Stimulated activated naive CD4-positive, alpha-beta T cell treated with Interleukin-2 at 50 U/mL for 16 hours (primary cell): ENCODE data around the gene FHIT.

Experiments
- DNase-seq: peaks from one replicate; lab custom pipeline; 2025; lab: John Stamatoyannopoulos, UW

FHIT gene

DNA sequence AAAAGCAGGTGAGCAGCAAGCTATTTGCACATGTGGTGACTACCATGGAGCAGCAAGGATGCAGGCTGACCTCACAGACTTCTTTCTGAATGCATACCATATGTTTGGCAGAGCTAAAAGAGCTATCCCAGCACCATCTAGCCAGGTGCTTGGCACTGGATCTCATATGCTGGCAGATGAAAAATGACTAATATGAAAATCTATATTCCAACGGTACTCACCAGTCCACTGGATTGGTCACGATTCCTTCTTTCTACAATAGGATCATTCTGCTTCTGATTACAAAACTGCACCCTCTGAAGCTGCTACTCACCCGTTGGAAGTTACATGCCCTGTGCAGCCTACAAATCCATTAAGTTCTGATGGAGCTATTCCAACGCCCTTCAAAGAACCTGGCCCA lies 1487.1 kb downstream of the FHIT start:
- DNase-seq, result no peak

DNA sequence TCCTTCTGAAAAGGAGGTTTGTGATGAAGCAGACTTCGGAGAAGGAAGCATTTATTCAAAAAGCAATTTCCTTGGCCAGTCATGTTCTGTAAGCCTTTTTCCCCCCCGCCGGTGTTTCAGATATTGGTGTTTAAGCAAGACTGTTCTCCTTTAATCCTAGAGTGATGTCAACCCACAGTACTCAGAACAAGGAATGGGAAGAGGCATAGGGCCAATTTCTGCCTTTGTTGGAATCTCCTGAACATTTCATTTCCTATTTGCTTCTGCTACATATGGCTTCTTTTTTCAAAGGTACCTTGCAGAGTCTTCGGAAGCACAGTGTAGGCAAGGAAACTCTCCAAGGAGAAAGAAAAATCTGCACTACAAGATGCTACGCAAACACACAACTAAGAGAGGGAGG lies 1488.3 kb downstream of the FHIT start:
- no peak for DNase-seq

DNA sequence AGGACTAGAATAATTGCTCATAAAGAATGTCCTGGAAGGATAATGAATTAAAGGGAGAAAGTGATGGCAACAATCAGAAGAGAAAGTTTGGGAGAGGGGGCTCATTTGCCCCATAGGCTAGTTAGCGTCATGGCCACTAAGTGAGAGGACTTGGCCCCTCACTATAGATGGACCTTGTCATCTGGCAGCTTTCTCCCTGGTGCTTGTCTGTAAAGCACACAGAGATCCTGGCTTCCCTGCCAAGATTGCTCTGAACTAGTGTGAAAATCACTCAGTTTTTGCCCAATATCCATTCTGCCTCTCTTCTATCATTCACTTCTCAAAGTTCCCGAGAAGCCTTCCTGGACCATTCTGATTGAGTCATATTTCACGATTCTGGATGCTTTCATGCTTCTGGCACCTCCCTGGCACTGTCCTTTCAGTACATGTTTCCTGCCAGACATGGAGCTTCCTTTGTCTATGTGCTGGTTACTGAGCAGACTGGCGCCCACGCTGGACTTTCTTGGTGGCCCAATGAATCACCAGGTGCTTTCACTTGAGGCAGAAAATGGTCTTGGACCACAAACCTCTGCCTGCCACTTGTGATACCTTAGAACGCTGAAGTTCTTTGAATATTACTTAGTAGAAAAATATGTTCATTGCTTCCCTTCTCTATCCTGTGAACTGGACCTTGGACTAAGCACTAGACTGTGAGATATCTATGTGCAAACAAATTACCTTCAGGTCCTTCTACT lies 1491.8 kb downstream of the FHIT start:
- DNase-seq, result peak; percentile 39

DNA sequence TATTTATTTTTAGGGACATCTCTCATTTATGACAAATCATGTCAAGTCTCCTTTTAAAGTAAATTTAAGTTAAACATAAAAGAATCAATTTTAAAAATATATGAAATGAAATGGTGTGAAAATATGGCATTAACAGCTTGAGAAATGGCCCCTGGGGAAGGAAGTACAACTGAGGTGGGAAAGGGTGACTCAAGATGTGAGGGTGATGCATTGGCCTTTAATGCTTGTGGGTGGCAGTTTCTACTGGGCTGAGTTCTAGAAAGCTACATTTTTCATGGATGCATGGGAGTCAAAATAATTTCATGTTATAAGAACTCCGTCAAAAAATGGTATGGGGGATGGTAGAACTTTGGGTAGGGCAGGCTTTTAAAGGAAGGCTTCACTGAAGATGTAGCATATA lies 1492.6 kb downstream of the FHIT start:
- DNase-seq, result no peak

DNA sequence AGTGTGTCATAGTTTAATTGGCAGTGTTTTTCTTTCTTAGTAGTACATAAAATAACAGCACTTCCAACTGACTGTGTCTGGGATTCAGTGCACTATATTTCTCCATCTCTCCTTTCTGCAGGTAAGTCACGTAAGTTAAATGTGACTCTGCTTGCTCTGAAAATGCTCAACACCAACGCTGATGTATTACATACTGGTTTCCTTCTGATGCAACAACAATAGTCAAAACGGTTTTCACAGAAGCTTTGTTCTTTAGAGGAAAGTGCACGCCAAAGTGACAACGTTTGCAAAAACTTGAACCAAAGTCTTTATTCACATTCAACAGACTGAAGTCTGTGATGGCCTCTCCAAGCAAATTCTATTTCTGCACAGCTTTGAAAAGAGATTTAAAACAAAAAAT lies 1494.3 kb downstream of the FHIT start:
- no peak for DNase-seq

DNA sequence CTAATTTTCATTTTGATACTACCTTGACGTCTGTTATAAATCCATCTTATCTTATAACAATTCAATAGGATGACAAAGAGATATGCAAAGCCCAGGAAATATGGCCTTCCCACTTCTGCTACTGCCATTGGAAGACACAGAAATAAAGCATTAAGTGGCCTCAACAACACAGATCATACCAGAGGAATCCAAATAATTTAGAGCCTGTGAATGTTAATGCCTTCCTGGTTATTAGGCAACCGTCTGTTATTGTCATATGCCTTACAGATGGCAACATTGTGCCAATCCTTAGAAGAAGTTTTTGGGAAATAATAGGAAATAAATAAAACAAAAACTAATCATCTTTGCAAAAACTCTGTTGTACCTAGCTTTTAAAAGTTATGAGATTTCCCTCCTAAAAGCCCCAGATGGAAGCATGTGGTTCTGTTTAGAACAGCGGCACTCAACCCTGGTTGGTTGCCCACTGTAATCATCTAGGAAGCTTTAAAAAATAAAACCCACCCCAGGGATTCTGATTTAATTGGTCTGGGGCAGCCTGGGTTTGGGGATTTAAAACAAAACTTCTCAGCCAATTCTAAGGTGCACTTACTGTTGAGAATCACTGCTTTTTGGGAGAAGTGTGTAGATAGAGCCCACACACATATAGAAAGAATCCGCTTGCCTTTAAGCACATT lies 1496.7 kb downstream of the FHIT start:
- no peak for DNase-seq

DNA sequence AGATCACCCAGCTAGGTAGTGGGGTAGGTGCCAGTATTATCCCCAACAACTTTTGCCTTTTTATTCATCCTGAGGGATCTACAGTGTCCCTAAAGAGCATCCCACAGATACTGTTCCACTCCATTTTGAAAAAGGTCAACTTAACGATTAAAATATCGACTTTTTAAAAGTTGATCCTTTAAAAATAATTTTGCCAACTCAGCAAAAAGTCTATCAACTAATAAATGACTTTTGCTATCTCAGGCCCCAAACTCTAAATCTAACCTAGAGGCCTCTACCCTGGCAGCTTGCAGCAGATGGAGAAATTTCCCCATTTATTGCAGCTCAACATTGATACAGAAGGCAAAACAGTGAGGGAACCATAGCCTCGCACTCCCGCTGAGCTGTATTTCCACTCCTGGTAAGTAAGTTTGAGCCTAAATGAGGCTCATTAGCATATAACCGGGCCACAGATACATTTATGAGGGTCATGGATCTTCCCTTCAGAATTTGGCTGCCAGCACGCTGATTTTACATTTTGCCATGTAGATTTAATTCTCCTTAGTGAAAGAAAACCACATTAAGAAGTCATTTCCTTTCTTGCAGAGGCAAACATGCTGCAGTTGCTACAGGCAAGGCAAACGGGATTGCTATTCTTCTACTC lies 1497.3 kb downstream of the FHIT start:
- DNase-seq, result no peak

DNA sequence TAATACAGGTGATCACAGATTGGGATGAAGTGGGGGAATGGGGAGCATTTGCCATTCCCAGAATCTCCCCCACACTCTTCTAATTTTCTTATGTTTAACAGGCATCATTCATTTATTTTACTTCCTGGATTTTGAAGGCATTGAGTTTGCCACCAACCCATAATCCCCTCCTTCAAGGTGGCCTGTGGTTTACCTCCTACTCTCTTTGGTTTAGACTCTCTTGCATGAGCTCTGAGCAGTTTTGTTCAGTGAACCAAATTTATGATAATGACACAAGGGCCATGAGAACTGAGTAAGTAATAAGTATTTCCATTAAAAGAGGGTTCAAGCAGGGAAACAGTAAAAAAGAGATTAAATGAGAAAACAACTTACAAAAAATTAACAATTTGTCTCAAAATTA lies 1498.3 kb downstream of the FHIT start:
- DNase-seq, result no peak

DNA sequence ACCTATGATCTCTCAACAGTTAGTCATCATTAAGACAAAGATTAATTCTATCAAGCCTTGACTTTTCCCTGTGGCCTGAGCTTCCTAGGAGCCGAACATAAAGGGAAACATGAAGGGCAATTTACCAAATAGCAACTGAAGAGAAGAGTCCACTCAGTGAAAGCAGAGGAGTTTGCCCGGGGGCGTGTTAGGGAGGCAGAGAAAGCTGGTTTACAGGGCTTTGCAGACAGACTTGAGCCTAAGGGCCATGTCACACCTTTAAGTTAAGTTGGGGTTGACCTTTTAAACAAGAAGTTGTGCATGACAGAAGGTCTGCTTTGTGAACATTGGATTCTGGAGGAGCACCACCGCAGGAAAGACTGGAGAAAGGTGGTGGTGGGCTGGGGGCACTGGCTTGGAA lies 1499.6 kb downstream of the FHIT start:
- DNase-seq, result no peak

DNA sequence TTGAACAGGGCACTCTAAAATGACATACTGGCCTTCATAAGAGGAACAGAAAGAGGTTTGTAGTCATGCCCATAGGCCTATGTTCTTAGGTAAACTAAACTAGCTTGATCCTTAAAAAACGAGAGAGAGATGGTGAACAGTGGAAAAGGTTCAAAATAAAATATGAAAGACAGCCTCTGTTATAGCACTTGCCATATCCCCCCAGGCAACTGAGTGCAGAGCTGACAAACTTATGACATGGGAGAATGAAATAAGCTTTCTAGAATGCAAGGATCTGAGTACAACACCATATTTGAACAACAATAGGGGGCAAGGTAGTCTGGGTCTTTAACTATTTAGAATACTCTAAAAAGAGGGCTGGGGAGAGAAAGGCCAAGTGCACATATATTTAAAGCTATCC lies 1500.9 kb downstream of the FHIT start:
- no peak for DNase-seq

DNA sequence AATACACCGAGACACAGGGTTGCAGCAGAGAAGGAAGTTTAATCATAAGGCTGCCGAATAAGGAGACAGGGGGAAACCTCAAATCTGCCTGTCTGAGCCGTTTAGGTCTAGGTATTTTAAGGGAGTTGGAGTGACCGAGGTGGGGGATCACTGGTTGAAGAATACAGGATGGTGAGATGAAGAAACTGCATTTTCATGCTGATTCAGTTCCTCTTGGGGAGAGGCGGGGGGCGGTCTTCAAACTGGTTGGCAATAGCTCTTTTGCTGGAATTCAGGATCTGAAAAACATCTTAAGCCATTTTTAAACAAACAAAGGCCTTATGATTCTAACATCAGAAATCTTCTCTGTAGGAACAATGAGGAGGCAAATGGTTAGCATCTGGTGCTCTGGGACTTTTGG lies 1502.0 kb downstream of the FHIT start:
- DNase-seq, result no peak

DNA sequence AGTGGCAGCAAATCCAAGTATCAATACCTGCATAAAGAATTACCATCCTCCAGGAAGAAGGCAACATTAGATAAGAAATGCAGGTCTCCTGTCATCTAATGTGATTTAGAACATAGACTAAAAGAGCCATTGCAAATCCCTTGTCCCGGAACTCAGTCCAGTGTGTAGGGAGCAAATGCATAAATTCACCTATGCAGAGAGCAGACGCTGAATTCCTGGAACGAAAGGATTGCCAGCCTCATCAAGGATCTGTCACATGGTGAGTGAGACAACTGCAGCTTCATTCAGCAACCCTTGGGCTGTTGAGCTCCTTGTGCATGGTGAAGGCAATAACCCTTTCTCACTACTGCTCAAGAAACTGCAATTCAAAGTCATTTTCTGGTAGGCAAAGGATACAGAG lies 1504.7 kb downstream of the FHIT start:
- DNase-seq, result no peak

DNA sequence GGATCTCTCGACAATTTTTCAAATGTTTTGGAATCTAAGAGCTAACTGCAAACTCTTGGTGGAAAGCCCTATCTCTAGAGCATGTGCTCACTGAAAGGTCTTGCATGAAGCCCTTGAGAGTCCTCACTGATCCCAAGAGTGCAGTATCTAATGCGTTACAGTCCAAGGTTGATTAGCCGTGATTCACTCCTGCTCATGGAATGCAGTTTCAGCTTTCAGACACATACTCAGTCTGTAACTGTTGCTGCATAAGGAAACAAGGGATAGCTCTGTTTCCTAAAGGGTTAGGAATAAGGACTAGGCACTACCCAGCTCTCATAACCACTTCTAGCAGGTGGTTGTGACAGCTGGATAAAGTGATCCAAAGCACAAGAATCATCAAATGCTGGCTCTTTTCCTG lies 1514.0 kb downstream of the FHIT start:
- no peak for DNase-seq

DNA sequence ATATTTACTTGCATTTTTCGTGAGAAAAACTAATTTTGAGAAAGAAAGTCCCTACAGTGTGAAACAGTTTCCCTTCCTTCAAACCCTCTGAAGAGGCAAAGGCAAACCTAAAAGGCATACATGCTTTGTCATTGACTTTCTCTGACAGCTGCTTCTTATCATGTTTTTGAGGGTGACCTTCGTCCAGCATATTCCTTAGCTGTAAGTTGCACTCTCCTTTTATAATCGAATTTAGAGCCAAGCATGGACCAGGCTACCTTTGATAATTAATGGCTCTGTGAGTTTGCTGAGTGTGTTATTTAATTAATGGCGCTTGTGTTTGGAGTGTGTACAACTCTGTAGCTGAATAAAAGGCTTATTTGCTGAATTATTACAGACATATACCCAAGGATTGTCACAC lies 1517.2 kb downstream of the FHIT start:
- no peak for DNase-seq

DNA sequence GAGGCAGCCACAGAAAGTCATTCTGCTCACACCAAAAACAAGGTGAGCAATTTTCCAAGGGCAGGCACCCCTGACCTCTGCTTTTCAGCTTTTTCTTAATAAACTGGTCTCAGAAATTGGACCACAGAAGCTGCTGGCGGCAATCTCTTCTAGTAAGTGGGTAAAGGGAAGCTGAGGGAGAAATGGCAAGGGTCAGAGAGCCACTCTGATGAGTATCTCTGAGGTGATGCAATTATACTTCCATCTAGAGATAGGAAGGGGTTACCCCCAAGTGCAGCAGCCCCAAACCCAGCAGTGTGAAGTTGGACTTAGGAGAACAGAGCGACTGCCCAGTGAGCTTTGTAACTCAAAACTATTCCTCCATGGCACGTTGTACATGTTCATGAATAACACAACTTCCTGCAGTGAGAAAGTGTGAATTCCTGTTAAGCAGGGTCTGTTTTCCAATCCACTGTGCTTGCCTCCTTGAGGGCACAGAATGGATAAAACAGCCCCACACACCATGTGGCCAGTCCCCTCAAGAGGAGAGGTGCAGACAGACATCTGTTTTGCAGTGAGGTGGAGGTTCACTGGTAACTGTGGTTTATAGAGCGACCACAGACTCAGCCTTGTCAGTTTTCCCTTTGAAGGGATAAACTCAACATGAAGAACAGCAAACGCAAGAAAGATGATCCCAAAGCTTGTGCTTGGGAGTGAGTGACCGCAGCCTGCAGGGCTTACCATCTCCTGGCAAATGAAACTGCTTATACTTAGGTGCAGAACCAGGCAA lies 1518.0 kb downstream of the FHIT start:
- no peak for DNase-seq

DNA sequence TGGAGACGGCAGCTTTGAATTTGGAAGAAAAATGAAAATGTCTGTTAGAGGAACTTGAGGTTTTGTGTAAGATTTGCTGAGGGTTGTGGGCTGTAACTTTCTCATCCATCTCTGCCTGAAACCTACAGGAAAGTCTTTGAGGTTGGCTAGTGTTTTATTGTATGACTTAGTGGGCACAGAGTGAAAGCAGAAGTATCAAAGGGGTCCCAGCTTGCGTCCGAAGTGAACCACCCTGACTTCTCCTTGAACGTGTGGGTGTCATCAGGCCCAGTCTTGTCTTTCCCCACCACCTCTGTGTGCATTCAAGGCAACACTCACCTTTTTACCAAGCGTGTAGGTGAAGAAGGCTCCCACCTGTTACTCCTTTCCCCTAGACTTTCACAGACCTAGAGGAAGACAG lies 1519.3 kb downstream of the FHIT start:
- DNase-seq, result no peak

DNA sequence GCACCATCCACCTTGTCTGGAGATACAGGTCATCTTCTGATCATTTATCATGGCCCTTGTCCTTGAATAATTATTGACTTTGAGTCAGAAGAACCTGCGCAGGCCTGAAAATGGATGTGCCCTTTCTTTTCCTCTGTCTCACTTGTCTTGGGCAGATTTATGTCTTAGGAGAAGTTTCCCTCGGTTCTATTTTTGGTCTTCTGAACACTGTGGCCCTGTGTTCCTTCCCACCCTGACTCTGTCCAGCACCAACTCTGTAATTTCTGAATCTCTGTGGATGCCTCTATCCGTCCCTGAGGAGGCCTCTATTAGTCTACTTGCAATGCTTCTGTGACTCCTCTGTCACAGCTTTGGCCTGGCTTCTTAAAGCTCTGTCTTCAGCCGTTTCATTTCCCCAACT lies 1520.7 kb downstream of the FHIT start:
- DNase-seq, result no peak

DNA sequence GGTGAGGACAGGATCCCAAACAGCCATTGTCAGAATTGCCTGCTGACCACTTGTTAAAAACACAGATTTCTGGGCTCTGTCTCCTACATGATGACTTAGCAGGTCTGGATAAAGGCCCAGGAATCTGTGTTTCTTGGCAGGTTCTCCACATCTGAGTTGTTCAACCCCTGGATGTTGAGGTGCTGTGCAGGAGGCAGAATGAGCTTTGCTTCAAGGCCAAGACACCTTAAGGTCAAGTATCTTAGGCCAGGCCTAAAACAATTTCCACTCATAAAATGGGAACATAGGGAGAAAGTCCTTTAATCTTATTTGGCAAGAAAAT lies 1522.7 kb downstream of the FHIT start:
- DNase-seq, result no peak

DNA sequence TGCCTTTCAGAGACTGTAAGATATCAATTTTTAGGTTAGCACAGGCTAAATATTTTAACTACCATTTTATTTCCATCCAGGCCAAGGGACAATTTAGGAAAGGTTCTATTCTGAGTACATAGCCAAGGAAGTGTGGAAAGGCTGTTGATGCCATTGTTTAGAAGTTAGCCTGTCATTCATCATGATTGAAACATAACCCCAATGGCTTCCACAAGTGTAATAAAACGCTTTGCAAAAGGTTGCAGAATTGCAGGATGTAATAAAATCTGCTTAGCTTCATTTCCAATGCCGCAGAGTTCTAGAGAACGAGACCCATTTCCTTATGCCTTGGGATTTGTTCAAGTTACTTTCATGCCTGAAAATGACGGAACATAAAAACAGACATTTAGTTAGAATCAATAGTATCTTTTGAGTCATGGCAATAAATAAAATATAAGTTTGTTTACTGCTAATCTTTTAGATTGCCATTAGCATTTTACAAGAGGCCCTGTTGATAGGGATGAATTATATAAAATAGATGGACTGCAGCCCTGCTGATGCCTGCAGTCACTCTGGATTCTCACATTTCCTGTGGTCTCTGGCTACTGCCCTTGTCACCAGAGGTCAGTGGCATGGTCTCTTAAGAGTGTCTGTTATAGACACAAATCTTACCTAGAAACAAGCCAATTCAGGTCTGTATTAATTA lies 1523.2 kb downstream of the FHIT start:
- DNase-seq, result no peak

DNA sequence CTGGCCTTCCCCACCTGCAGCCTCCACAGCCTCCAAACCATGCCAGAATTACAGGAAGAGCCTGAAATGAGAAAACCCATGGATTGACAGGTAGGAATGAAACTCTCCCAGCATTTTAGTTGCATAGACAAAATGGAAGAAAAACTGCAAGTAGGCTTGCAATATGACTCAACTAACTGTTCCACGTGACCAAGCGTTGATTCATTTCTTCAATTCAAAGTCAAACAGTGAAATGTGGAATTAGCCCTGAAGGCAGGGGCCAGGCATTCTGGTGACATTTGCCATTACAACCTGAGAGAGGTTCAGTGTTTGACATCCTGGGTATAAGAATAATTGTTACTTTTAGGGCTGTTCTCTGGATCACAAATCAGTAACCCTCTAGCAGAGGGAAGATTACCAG lies 1525.0 kb downstream of the FHIT start:
- DNase-seq, result no peak

DNA sequence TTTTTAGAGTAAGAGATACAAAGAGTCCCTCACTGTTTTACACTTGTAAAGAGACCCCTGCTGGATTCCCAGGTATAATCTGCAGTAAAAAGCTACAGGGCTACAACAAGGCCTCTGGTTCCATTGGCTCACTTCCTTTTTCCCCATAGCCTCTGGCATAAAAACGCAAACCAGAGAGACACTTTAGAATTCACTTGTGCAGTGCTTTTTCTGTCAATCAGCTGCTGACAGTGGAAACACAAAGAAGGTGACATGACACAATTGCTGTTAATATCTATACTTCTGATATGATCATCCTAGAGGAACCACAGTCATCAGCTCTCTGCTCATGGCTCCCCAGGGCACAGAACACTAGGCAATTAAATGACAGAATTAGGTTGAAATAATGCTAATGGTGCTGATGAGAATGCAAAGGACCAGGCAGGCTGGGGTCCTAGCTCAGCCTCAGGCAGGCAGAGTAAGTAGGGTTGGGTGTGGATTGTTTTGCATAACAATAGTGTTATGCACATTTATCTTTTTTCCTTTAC lies 1533.5 kb downstream of the FHIT start:
- DNase-seq, result no peak

DNA sequence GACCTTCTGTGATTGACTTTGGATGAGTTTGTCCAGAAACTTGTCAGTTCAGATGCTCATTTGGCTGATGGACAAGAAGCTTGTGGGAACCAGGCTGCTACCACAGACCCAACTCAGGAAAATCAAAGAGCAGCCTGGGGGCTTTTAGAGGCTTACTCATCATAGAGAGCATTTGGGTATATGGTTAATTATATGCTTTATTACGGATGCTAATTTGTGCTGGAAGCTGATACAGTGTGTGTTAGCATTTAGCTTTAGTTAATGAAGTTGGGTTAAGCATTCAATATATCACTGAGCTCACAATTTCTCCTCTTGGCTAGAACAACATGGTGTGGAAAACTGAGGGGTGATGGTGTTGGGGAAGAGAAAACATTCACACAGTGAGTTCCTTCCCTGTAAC lies 1537.2 kb downstream of the FHIT start:
- DNase-seq, result no peak
